Gastroesophageal sphincter (tissue), 3 donors: Measurements from ENCODE around the gene TUFM.
"Not testable (repeated sequence)": the region's sequence is repeated elsewhere in the genome, so short reads cannot be mapped to it uniquely, and the experiment has no call there.

Experiments used
- POLR2AphosphoS5 ChIP-seq: sonication (generic); formaldehyde crosslinking; IDR thresholded peaks from one replicate; pipeline ENCODE4 v1.6.1; 2017; ENCODE audit warnings: antibody characterized with exemption
- TF ChIP-seq, protein P1 (sequence below), 4 experiments: fragments of 200-600 bp in 2 of 4; fragments of 450-650 bp in 2 of 4; sonication (generic) in 1 of 4; IDR thresholded peaks; one replicate each; pipeline ENCODE4 v1.5.1; 2017 to 2019; ENCODE audit warnings: antibody characterized with exemption in 4 of 4, mild to moderate bottlenecking in 2 of 4, moderate library complexity in 2 of 4

DNA sequence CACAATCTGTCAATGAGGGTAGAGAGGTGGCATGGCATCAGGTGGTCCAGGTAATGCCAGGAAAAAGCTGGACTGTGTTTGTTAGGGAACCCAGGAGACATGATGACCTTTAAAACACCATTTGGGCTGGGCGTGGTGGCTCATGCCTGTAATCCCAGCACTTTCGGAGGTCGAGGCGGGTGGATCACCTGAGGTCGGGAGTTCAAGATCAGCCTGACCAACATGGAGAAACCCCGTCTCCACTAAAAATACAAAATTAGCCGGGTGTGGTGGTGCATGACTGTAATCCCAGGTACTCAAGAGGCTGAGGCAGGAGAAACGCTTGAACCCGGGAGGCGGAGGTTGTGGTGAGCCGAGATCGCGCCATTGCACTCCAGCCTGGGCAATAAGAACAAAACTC is 25.6 kb downstream of the TUFM start:
- not testable (repeated sequence) for TF ChIP-seq POLR2AphosphoS5
- TF ChIP-seq, protein P1, sequence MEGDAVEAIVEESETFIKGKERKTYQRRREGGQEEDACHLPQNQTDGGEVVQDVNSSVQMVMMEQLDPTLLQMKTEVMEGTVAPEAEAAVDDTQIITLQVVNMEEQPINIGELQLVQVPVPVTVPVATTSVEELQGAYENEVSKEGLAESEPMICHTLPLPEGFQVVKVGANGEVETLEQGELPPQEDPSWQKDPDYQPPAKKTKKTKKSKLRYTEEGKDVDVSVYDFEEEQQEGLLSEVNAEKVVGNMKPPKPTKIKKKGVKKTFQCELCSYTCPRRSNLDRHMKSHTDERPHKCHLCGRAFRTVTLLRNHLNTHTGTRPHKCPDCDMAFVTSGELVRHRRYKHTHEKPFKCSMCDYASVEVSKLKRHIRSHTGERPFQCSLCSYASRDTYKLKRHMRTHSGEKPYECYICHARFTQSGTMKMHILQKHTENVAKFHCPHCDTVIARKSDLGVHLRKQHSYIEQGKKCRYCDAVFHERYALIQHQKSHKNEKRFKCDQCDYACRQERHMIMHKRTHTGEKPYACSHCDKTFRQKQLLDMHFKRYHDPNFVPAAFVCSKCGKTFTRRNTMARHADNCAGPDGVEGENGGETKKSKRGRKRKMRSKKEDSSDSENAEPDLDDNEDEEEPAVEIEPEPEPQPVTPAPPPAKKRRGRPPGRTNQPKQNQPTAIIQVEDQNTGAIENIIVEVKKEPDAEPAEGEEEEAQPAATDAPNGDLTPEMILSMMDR (IDR thresholded peaks at IDR 0.05): not testable (repeated sequence)
